Small intestine (tissue), 7 donors: Measurements from ENCODE around the gene HTRA1. TPM values are rescaled to one million over a fixed set of nuclear protein-coding genes. Genes with fewer than 3 reads are reported as not detected.
A peak's percentile ranks its signal among the peaks of the same experiment; 100 is the strongest.

Source experiments
- DNase-seq, 2 donors: peaks; one replicate each; pipeline versions ENCODE4 v3.0.0 to v3.0.0-alpha.2; 2013
- FAIRE-seq: peaks from 2 replicates; lab custom pipeline; 2012; peaks lifted over from hg19 to GRCh38; lab: Jason Lieb, UNC
- H3K27ac ChIP-seq, 3 donors: one replicate each; pipeline ENCODE4 v1.5.1; 2013; ENCODE audit warnings: low read length in 2 of 3, mild to moderate bottlenecking in 2 of 3, control low read depth in 1 of 3, inconsistent platforms in 1 of 3, low read depth in 1 of 3, moderate library complexity in 1 of 3
- H3K27me3 ChIP-seq, 3 donors: one replicate each; pipeline ENCODE4 v1.6.1; 2013; ENCODE audit warnings: low read length in 3 of 3, inconsistent platforms in 1 of 3; ENCODE audit not compliant: control insufficient read depth in 3 of 3, insufficient read depth in 3 of 3
- H3K36me3 ChIP-seq, 3 donors: one replicate each; pipeline ENCODE4 v1.6.1; 2013; ENCODE audit warnings: low read length in 3 of 3, inconsistent platforms in 1 of 3, low read depth in 1 of 3, mild to moderate bottlenecking in 1 of 3, moderate library complexity in 1 of 3; ENCODE audit not compliant: control insufficient read depth in 3 of 3, insufficient read depth in 2 of 3
- H3K4me1 ChIP-seq, 3 donors: one replicate each; pipeline ENCODE4 v1.6.1; 2013; ENCODE audit warnings: low read length in 2 of 3, inconsistent platforms in 1 of 3, low read depth in 1 of 3, mild to moderate bottlenecking in 1 of 3, moderate library complexity in 1 of 3; ENCODE audit not compliant: control insufficient read depth in 3 of 3, insufficient read depth in 2 of 3
- H3K4me3 ChIP-seq, 3 donors: one replicate each; pipeline ENCODE4 v1.5.1; 2013; ENCODE audit warnings: low read length in 3 of 3, control low read depth in 1 of 3, inconsistent platforms in 1 of 3, low read depth in 1 of 3, mild to moderate bottlenecking in 1 of 3, moderate library complexity in 1 of 3
- H3K9me3 ChIP-seq, 2 donors: one replicate each; pipeline ENCODE4 v1.6.1; 2013; ENCODE audit warnings: low read depth in 1 of 2, low read length in 1 of 2; ENCODE audit not compliant: control insufficient read depth in 2 of 2, insufficient read depth in 1 of 2
- WGBS, 3 donors: extraction: QIAGEN DNeasy Blood & Tissue Kit; methylation state at CpG; one replicate each; pipeline ENCODE4 v1.1.7; 2013; 5-methylcytosine and 5-hydroxymethylcytosine counted together
- polyA plus RNA-seq, 4 donors: library from polyadenylated mRNA; stranded (reverse) in 3 of 4; unstranded in 1 of 4; fragments of 200-250 nt in 3 of 4; fragments of 120-200 nt in 1 of 4; gene quantifications; one replicate each; pipeline versions ENCODE4 v1.2.1 to v1.2.3, GENCODE V29; 2013
- donor health status: healthy with polysubstance abuse.
- donor health status: control.
- donor health status: control.
- donor health status: Bipolar disorder and iron deficiency.
- donor health status: healthy.

Gene HTRA1
- polyA plus RNA-seq, 4 donors: 1.6 to 44.7 (median 15.4) TPM

- Histone ChIP-seq H3K9me3 (no peaks in the 10 kb centered on the region), H3K36me3 (no peaks in the 10 kb centered on the region), H3K4me1 (peaks cover 0 to 2% (median 0%) of the 10 kb centered on the region in 3 donors), H3K27me3 (peaks cover 3 to 32% (median 10%) of the 10 kb centered on the region in 3 donors), H3K27ac (no peak overlapping the region), H3K4me3 (no peak overlapping the region)
- WGBS, 3 donors: 67 to 78% (median 72%) methylated on average over 5 of the region's 5 CpGs
- no peak for FAIRE-seq
- DNase-seq: no peak
Measured at GRCh38 chr10:122457934-122458333, 3.4 kb upstream of the HTRA1 start.

- H3K27me3 ChIP-seq: peaks cover 3 to 37% (median 10%) of the 10 kb centered on the region in 3 donors
- WGBS, 3 donors: 79 to 94% (median 84%) methylated on average over 6 of the region's 6 CpGs
- DNase-seq: no peak
- H3K9me3 ChIP-seq: no peaks in the 10 kb centered on the region
- peaks cover 0 to 2% (median 0%) of the 10 kb centered on the region in 3 donors for H3K4me1 ChIP-seq
- no peak overlapping the region for H3K4me3 ChIP-seq
- no peak overlapping the region for H3K27ac ChIP-seq
- H3K36me3 ChIP-seq: no peaks in the 10 kb centered on the region
- FAIRE-seq: no peak
Measured at GRCh38 chr10:122458693-122459092, 2.7 kb upstream of the HTRA1 start.

GRCh38 chr10:122459561-122460273 is 1.6 kb upstream of the HTRA1 start:
- DNase-seq: no peak
- Histone ChIP-seq H3K27me3 (peaks cover 3 to 37% (median 10%) of the 10 kb centered on the region in 3 donors), H3K9me3 (no peaks in the 10 kb centered on the region), H3K36me3 (peaks cover 0 to 3% (median 0%) of the 10 kb centered on the region in 3 donors), H3K4me1 (peaks cover 0 to 2% (median 0%) of the 10 kb centered on the region in 3 donors), H3K27ac (no peak overlapping the region), H3K4me3 (no peak overlapping the region)
- 74 to 77% (median 75%) methylated on average over 14 of the region's 14 CpGs for WGBS, 3 donors
- FAIRE-seq: no peak

- Histone ChIP-seq H3K27me3 (peaks cover 3 to 37% (median 10%) of the 10 kb centered on the region in 3 donors), H3K4me1 (peaks cover 0 to 2% (median 0%) of the 10 kb centered on the region in 3 donors), H3K9me3 (no peaks in the 10 kb centered on the region), H3K36me3 (peaks cover 0 to 7% (median 0%) of the 10 kb centered on the region in 3 donors), H3K27ac (no peak overlapping the region), H3K4me3 (peak overlapping the region in 2 of 3 donors; percentile 44 to 58)
- FAIRE-seq: no peak
- 1 to 5% (median 1%) methylated on average over 40 of the region's 40 CpGs for WGBS, 3 donors
- no peak for DNase-seq
Measured at GRCh38 chr10:122460891-122461293, 461 bp upstream of the HTRA1 start.

GRCh38 chr10:122461729-122462532 is 578 bp downstream of the HTRA1 start:
- Histone ChIP-seq H3K27me3 (peaks cover 3 to 37% (median 10%) of the 10 kb centered on the region in 3 donors), H3K4me1 (peaks cover 0 to 2% (median 0%) of the 10 kb centered on the region in 3 donors), H3K4me3 (peak overlapping the region; percentile 9 to 58 (median 48)), H3K27ac (peak overlapping the region in 2 of 3 donors; percentile 12 to 54), H3K36me3 (peaks cover 0 to 7% (median 0%) of the 10 kb centered on the region in 3 donors), H3K9me3 (no peaks in the 10 kb centered on the region)
- 0 to 1% (median 1%) methylated on average over 64 to 95 of the region's 95 CpGs for WGBS, 3 donors
- DNase-seq: peak; percentile 29 to 73
- no peak for FAIRE-seq

GRCh38 chr10:122462533-122463465 is 1.4 kb downstream of the HTRA1 start:
- H3K4me1 ChIP-seq: peaks cover 0 to 2% (median 0%) of the 10 kb centered on the region in 3 donors
- WGBS, 3 donors: 15 to 24% (median 23%) methylated on average over 47 of the region's 47 CpGs

GRCh38 chr10:122463466-122464249 is 2.3 kb downstream of the HTRA1 start:
- Histone ChIP-seq H3K4me3 (peak overlapping the region in 1 of 3 donors; percentile 48), H3K36me3 (peaks cover 0 to 7% (median 0%) of the 10 kb centered on the region in 3 donors), H3K4me1 (peaks cover 0 to 2% (median 0%) of the 10 kb centered on the region in 3 donors), H3K27me3 (peaks cover 3 to 36% (median 10%) of the 10 kb centered on the region in 3 donors), H3K27ac (no peak overlapping the region), H3K9me3 (no peaks in the 10 kb centered on the region)
- 75 to 78% (median 75%) methylated on average over 17 of the region's 17 CpGs for WGBS, 3 donors
- FAIRE-seq (no peak), DNase-seq (no peak)

More at GRCh38 chr10:122462533-122463465, 1.4 kb downstream of the HTRA1 start:
- Histone ChIP-seq H3K4me3 (peak overlapping the region; percentile 25 to 58 (median 48)), H3K36me3 (peaks cover 0 to 7% (median 0%) of the 10 kb centered on the region in 3 donors), H3K9me3 (no peaks in the 10 kb centered on the region), H3K27ac (peak overlapping the region in 2 of 3 donors; percentile 12 to 54), H3K27me3 (peaks cover 3 to 37% (median 10%) of the 10 kb centered on the region in 3 donors)
- FAIRE-seq (no peak), DNase-seq (peak in 1 of 2 donors; percentile 47)
